Panc1 (cell line): ENCODE results near the gene LBR.

Experiments used
- POLR2AphosphoS5 ChIP-seq: IDR thresholded peaks from 2 replicates; pipeline ENCODE4 v1.6.1; 2012; ENCODE audit warnings: mild to moderate bottlenecking, low read depth, low read length, moderate library complexity
- SIN3A ChIP-seq: IDR thresholded peaks from 2 replicates; pipeline ENCODE4 v1.6.1; 2012; ENCODE audit warnings: low read depth, mild to moderate bottlenecking, low read length, moderate library complexity, borderline replicate concordance; ENCODE audit not compliant: insufficient read depth
- TCF7L2 ChIP-seq: IDR thresholded peaks from 2 replicates; pipeline ENCODE4 v1.6.1; 2011; ENCODE audit warnings: mild to moderate bottlenecking, low read depth, low read length, inconsistent platforms
- TF ChIP-seq, protein P1 (sequence below): fragments of 450-650 bp; IDR thresholded peaks from 2 replicates; pipeline ENCODE4 v1.5.1; 2017; ENCODE audit warnings: mild to moderate bottlenecking
- TF ChIP-seq, protein P2 (sequence below), 2 experiments: IDR thresholded peaks; 2 replicates each; pipeline ENCODE4 v1.6.1; 2011 to 2012; ENCODE audit warnings: low read depth in 2 of 2, control low read depth in 1 of 2, low read length in 1 of 2, mild to moderate bottlenecking in 1 of 2, moderate library complexity in 1 of 2; ENCODE audit not compliant: insufficient read depth in 1 of 2

DNA sequence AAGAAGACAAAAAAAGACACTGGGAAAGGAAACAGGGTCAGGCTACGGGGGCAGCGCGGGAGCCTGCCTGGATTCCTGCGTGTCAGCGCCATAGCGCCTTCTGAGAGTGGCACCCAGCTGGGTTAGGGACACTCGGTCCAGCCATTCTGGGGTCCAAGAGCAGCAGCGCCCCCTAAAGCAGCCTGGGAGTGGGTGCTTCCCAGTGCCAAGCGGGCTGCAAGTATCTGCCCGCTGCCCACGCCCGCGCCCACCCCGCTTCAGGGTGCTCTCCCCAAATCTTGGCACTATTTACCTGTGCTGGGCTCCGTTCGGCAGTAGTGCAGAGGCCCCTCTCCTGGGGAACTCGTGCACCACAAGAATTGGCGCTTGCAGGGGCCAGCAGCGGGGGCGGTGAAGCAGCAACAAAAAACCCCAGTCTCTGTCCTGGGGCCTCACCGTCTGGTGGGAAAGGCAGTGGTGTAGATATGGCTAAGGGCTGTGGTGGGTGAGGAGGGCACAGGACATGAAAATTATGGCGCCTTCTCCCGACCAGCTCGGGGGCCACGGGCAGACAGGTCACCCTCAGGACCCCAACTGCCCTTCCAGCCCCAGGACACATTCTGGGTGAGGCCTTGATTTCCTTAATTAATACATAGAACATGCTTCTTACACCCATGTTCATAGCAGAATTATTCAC is 24.1 kb upstream of the LBR start:
- TF ChIP-seq POLR2AphosphoS5 (no peak), SIN3A (no peak), TCF7L2 (no peak)
- TF ChIP-seq, protein P1, sequence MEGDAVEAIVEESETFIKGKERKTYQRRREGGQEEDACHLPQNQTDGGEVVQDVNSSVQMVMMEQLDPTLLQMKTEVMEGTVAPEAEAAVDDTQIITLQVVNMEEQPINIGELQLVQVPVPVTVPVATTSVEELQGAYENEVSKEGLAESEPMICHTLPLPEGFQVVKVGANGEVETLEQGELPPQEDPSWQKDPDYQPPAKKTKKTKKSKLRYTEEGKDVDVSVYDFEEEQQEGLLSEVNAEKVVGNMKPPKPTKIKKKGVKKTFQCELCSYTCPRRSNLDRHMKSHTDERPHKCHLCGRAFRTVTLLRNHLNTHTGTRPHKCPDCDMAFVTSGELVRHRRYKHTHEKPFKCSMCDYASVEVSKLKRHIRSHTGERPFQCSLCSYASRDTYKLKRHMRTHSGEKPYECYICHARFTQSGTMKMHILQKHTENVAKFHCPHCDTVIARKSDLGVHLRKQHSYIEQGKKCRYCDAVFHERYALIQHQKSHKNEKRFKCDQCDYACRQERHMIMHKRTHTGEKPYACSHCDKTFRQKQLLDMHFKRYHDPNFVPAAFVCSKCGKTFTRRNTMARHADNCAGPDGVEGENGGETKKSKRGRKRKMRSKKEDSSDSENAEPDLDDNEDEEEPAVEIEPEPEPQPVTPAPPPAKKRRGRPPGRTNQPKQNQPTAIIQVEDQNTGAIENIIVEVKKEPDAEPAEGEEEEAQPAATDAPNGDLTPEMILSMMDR, result no peak
- TF ChIP-seq, protein P2, sequence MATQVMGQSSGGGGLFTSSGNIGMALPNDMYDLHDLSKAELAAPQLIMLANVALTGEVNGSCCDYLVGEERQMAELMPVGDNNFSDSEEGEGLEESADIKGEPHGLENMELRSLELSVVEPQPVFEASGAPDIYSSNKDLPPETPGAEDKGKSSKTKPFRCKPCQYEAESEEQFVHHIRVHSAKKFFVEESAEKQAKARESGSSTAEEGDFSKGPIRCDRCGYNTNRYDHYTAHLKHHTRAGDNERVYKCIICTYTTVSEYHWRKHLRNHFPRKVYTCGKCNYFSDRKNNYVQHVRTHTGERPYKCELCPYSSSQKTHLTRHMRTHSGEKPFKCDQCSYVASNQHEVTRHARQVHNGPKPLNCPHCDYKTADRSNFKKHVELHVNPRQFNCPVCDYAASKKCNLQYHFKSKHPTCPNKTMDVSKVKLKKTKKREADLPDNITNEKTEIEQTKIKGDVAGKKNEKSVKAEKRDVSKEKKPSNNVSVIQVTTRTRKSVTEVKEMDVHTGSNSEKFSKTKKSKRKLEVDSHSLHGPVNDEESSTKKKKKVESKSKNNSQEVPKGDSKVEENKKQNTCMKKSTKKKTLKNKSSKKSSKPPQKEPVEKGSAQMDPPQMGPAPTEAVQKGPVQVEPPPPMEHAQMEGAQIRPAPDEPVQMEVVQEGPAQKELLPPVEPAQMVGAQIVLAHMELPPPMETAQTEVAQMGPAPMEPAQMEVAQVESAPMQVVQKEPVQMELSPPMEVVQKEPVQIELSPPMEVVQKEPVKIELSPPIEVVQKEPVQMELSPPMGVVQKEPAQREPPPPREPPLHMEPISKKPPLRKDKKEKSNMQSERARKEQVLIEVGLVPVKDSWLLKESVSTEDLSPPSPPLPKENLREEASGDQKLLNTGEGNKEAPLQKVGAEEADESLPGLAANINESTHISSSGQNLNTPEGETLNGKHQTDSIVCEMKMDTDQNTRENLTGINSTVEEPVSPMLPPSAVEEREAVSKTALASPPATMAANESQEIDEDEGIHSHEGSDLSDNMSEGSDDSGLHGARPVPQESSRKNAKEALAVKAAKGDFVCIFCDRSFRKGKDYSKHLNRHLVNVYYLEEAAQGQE (IDR thresholded peaks at IDR 0.05; ENCODE audit: insufficient read depth in 1 of 2, low read depth in 2 of 2, low read length in 1 of 2), result no peak
